Thyroid gland (tissue), 4 donors: ENCODE data around the gene ARID4B. TPM values are rescaled to one million over a fixed set of nuclear protein-coding genes. Genes with fewer than 3 reads are reported as not detected.
A peak's percentile ranks its signal among the peaks of the same experiment; 100 is the strongest.

ENCODE experiments used
- DNase-seq, 2 donors: peaks; one replicate each; pipeline ENCODE4 v3.0.0-alpha.2; 2019
- H3K27ac ChIP-seq, 3 donors: fragments of 200-600 bp; sonication (generic); 1 replicate in 2 of 3; 2 replicates in 1 of 3; pipeline ENCODE4 v1.5.1; 2016 to 2019; ENCODE audit warnings: mild to moderate bottlenecking in 1 of 3, moderate library complexity in 1 of 3
- H3K27me3 ChIP-seq: fragments of 200-600 bp; sonication (generic); one replicate; pipeline ENCODE4 v1.5.1; 2019
- H3K36me3 ChIP-seq, 2 donors: fragments of 200-600 bp; sonication (generic); one replicate each; pipeline ENCODE4 v1.5.1; 2016 to 2019
- H3K4me1 ChIP-seq, 2 donors: fragments of 200-600 bp; sonication (generic); one replicate each; pipeline ENCODE4 v1.5.1; 2017 to 2019
- H3K4me3 ChIP-seq, 3 donors: fragments of 200-600 bp; sonication (generic); replicated peaks in 1 of 3; 1 replicate in 2 of 3; 2 replicates in 1 of 3; pipeline ENCODE4 v1.5.1; 2016; ENCODE audit warnings: mild to moderate bottlenecking in 1 of 3
- H3K9me3 ChIP-seq: fragments of 200-600 bp; sonication (generic); one replicate; pipeline ENCODE4 v1.5.1; 2017
- CTCF ChIP-seq, 6 experiments: fragments of 200-600 bp in 3 of 6; fragments of 450-650 bp in 3 of 6; sonication (generic) in 3 of 6; IDR thresholded peaks; one replicate each; pipeline ENCODE4 v1.5.1; 2016 to 2019; ENCODE audit warnings: antibody characterized with exemption in 6 of 6, mild to moderate bottlenecking in 2 of 6, inconsistent platforms in 1 of 6, moderate library complexity in 1 of 6
- POLR2A ChIP-seq, 2 donors: fragments of 450-650 bp; IDR thresholded peaks; one replicate each; pipeline ENCODE4 v1.6.1; 2017; ENCODE audit warnings: antibody characterized with exemption in 2 of 2, mild to moderate bottlenecking in 2 of 2, moderate library complexity in 1 of 2
- WGBS, 2 donors: methylation state at CpG; one replicate each; pipeline ENCODE4 v1.1.5; 2017; 5-methylcytosine and 5-hydroxymethylcytosine counted together
- intact Hi-C: fragments of 100-400 bp; cut with DNase I; formaldehyde crosslinking; loops from one replicate; pipeline ENCODE4 v1.15.1; 2023
- total RNA-seq, 4 donors: library from RNA; depleted of rRNA; stranded (reverse); fragments of >200 nt; gene quantifications; one replicate each; pipeline ENCODE4 v1.2.3, GENCODE V29; 2016

ARID4B gene
- total RNA-seq, 4 donors from 2014 or later = 49.0 to 65.4 (median 52.5) TPM

DNA sequence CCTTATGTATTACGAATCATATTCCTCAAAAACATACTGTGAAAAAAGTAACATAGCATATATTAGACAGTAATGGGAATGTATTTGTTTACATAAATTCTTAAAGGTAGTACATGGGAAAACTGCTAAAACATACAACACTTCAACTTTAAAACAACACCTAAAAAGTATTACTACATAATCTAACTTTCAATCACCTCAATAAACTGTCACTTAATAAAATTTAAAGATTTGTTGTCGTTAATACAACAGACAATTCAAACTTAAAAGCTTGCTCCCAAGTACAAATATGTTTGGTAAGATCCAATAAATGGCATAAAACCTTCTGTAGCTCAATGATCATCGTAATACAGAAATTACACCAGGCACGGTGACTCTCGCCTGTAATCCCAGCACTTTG lies 3.7 kb downstream of the ARID4B start:
- Histone ChIP-seq H3K4me3 (no peak overlapping the region), H3K9me3 (no peaks in the 10 kb centered on the region), H3K36me3 (no peaks in the 10 kb centered on the region), H3K27me3 (no peaks in the 10 kb centered on the region), H3K4me1 (peaks cover 8 to 22% of the 10 kb centered on the region in 2 donors), H3K27ac (no peak overlapping the region)
- TF ChIP-seq CTCF (IDR thresholded peaks at IDR 0.05) = no peak
- no peak for TF ChIP-seq POLR2A (IDR thresholded peaks at IDR 0.05)
- no peak for DNase-seq
- intact Hi-C loops = loop anchor here (10.0 kb wide), 1 partner anchor 69 kb away; no protein-coding TSS in a partner anchor
- WGBS, 2 donors = 91 to 95% methylated on average over 5 of the region's 5 CpGs

GRCh38 chr1:235320521-235321179 lies 7.3 kb downstream of the ARID4B start:
- WGBS, 2 donors = 76 to 81% methylated on average over 6 of the region's 6 CpGs
- TF ChIP-seq CTCF (IDR thresholded peaks at IDR 0.05) = no peak
- peaks cover 15 to 17% of the 10 kb centered on the region in 2 donors for H3K4me1 ChIP-seq
- no peaks in the 10 kb centered on the region for H3K27me3 ChIP-seq
- no peaks in the 10 kb centered on the region for H3K36me3 ChIP-seq
- no peaks in the 10 kb centered on the region for H3K9me3 ChIP-seq
- DNase-seq = no peak
- intact Hi-C loops = loop anchor here (10.0 kb wide), 1 partner anchor 66 kb away; no protein-coding TSS in a partner anchor
- H3K4me3 ChIP-seq = no peak overlapping the region
- no peak overlapping the region for H3K27ac ChIP-seq

- no peaks in the 10 kb centered on the region for H3K27me3 ChIP-seq
- intact Hi-C loops = no loop called here
- no peaks in the 10 kb centered on the region for H3K9me3 ChIP-seq
- no peak overlapping the region for H3K27ac ChIP-seq
- H3K4me3 ChIP-seq = no peak overlapping the region
- TF ChIP-seq POLR2A (IDR thresholded peaks at IDR 0.05) = no peak
- no peak for TF ChIP-seq CTCF (IDR thresholded peaks at IDR 0.05)
- 83 to 89% methylated on average over 2 of the region's 2 CpGs for WGBS, 2 donors
- H3K4me1 ChIP-seq = peaks cover 5 to 12% of the 10 kb centered on the region in 2 donors
- H3K36me3 ChIP-seq = no peaks in the 10 kb centered on the region
- peak in 1 of 2 donors; percentile 24 for DNase-seq
Observed at GRCh38 chr1:235319255-235319654, 8.7 kb downstream of the ARID4B start.

GRCh38 chr1:235317168-235317567 lies 10.8 kb downstream of the ARID4B start:
- Histone ChIP-seq H3K4me3 (no peak overlapping the region), H3K9me3 (no peaks in the 10 kb centered on the region), H3K36me3 (no peaks in the 10 kb centered on the region), H3K4me1 (peaks cover 20 to 31% of the 10 kb centered on the region in 2 donors), H3K27ac (no peak overlapping the region), H3K27me3 (no peaks in the 10 kb centered on the region)
- intact Hi-C loops = no loop called here
- DNase-seq = no peak
- TF ChIP-seq POLR2A (IDR thresholded peaks at IDR 0.05) (no peak), CTCF (IDR thresholded peaks at IDR 0.05) (no peak)
- 40 to 62% methylated on average over 1 of the region's 1 CpG for WGBS, 2 donors

GRCh38 chr1:235315735-235316134 lies 12.2 kb downstream of the ARID4B start:
- Histone ChIP-seq H3K4me3 (no peak overlapping the region), H3K4me1 (peaks cover 23 to 40% of the 10 kb centered on the region in 2 donors), H3K9me3 (no peaks in the 10 kb centered on the region), H3K27ac (no peak overlapping the region), H3K27me3 (no peaks in the 10 kb centered on the region), H3K36me3 (no peaks in the 10 kb centered on the region)
- no peak for TF ChIP-seq POLR2A (IDR thresholded peaks at IDR 0.05)
- TF ChIP-seq CTCF (IDR thresholded peaks at IDR 0.05) = no peak
- intact Hi-C loops = no loop called here
- no peak for DNase-seq
- WGBS, 2 donors = 96% methylated on average over 4 of the region's 4 CpGs
